Kidney epithelial cell (primary cell): ENCODE results near the gene TBC1D22B. TPM values are rescaled to one million over a fixed set of nuclear protein-coding genes. Genes with fewer than 3 reads are reported as not detected.
"Not testable (repeated sequence)": the region's sequence is repeated elsewhere in the genome, so short reads cannot be mapped to it uniquely, and the experiment has no call there.

Source experiments
- DNase-seq: peaks from one replicate; pipeline ENCODE4 v3.0.0-alpha.2; 2010; ENCODE audit warnings: low read depth
- H3K27me3 ChIP-seq: 2 replicates; pipeline ENCODE4 v1.6.0; 2011; ENCODE audit warnings: low read length; ENCODE audit not compliant: control insufficient read depth, insufficient read depth
- H3K36me3 ChIP-seq: 2 replicates; pipeline ENCODE4 v1.5.1; 2011; ENCODE audit warnings: low read length; ENCODE audit not compliant: control insufficient read depth, insufficient read depth
- H3K4me3 ChIP-seq: 2 replicates; pipeline ENCODE4 v1.5.1; 2011; ENCODE audit warnings: low read depth, mild to moderate bottlenecking, control low read depth, low read length
- total RNA-seq: library from RNA; depleted of rRNA; stranded (reverse); fragments of >200 nt; gene quantifications from 2 replicates; pipeline ENCODE4 v1.2.3, GENCODE V29; 2015
- TF ChIP-seq, protein P1 (sequence below): IDR thresholded peaks from 2 replicates; pipeline ENCODE4 v1.5.1; 2011; ENCODE audit warnings: mild to moderate bottlenecking, moderate library complexity, low read length, control low read depth, inconsistent platforms; ENCODE audit not compliant: insufficient read depth, poor library complexity, severe bottlenecking

The TBC1D22B gene
- total RNA-seq, 1 donor from 2014 or later = 12.7 TPM

DNA sequence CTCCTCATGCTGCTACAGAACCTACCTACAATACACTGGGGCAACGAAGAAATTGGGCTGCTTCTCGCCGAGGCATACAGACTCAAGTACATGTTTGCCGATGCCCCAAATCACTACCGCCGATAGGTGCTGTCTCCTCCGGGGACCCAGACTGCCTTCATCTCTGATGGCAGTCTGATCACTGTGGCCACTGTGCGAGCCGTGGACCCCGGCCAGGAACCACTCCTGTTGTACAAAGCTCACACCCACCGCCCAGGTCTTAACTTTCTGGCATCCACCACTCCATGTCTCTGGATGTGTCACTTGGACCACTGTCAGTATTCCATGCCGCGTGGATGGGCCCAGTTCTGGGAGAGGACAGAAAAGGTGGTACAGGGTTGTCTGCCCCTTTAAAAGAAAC, 73.5 kb downstream of the TBC1D22B start:
- Histone ChIP-seq H3K4me3 (no peak overlapping the region), H3K36me3 (no peaks in the 10 kb centered on the region), H3K27me3 (no peaks in the 10 kb centered on the region)
- no peak for DNase-seq
- TF ChIP-seq, protein P1, sequence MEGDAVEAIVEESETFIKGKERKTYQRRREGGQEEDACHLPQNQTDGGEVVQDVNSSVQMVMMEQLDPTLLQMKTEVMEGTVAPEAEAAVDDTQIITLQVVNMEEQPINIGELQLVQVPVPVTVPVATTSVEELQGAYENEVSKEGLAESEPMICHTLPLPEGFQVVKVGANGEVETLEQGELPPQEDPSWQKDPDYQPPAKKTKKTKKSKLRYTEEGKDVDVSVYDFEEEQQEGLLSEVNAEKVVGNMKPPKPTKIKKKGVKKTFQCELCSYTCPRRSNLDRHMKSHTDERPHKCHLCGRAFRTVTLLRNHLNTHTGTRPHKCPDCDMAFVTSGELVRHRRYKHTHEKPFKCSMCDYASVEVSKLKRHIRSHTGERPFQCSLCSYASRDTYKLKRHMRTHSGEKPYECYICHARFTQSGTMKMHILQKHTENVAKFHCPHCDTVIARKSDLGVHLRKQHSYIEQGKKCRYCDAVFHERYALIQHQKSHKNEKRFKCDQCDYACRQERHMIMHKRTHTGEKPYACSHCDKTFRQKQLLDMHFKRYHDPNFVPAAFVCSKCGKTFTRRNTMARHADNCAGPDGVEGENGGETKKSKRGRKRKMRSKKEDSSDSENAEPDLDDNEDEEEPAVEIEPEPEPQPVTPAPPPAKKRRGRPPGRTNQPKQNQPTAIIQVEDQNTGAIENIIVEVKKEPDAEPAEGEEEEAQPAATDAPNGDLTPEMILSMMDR = no peak

DNA sequence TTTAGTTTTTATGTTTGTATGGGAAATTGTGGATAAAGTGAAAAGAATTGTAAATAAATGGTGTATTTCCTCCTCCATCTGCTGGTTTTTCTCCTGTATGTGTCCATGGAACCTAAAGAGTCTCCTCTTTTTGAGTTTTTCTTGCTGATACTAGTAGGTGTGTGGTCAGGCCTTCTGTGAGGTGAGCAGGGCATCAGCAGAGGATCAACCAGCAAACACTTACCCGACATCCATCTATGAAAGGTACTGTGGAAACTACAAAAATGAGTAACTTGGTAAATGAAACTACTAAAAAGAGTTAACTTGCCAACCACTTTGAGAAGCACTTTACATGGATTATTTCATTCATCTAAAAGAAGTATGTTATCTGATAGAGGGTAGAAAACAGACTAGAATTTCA, 75.3 kb downstream of the TBC1D22B start:
- TF ChIP-seq, protein P1 = no peak
- Histone ChIP-seq H3K4me3 (no peak overlapping the region), H3K27me3 (no peaks in the 10 kb centered on the region), H3K36me3 (no peaks in the 10 kb centered on the region)
- no peak for DNase-seq

DNA sequence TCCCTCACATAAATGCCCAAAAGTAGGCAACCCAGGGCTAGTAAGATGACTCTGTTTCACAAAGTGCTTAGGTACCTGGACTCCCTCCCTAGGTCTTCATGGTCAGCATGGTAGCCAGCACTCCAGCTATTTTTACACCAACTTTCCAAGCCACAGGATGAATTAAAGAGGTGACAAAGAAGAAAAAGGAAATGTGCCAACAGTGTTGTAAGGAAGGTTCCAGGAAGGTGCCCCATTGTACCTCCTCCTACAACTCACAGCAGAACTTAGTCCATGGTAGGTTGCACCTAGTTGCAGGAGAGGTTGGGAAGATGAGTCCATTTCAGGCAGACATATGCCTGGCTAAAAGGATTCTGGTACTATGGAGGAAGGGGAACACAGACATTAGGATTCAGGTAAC, 76.5 kb downstream of the TBC1D22B start:
- Histone ChIP-seq H3K4me3 (no peak overlapping the region), H3K36me3 (no peaks in the 10 kb centered on the region), H3K27me3 (no peaks in the 10 kb centered on the region)
- DNase-seq = no peak
- TF ChIP-seq, protein P1 = no peak

DNA sequence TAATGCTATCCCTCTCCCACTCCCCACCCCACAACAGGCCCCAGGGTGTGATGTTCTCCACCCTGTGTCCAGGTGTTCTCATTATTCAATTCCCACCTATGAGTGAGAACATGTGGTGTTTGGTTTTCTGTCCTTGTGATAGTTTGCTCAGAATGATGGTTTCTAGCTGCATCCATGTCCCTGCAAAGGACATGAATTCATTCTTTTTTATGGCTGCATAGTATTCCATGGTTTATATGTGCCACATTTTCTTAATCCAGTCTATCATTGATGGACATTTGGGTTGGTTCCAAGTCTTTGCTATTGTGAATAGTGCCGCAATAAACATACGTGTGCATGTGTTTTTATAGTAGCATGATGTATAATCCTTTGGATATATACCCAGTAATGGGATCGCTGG, 80.7 kb downstream of the TBC1D22B start:
- H3K4me3 ChIP-seq, DNase-seq, H3K27me3 ChIP-seq, H3K36me3 ChIP-seq: not testable (repeated sequence)

DNA sequence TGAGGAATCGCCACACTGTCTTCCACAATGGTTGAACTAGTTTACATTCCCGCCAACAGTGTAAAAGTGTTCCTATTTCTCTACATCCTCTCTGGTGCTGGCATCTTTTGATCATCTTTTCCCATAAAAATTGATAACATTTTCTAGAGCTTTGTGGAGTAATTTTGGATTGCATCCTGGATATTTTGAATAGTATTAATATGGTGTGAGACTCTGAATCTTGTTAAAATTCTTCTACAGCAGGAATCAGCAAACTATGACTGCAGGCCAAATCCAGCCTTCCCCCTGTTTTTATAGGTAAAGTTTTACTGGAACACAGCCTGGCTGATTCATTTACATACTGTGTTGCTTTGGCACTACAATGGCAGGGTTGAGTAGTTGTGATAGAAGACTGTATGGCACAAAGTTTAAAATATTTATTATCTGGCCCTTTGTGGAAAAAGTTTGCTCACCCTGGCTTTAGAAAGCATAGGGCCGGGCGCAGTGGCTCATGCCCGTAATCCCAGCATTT, 81.2 kb downstream of the TBC1D22B start:
- H3K4me3 ChIP-seq = no peak overlapping the region

DNA sequence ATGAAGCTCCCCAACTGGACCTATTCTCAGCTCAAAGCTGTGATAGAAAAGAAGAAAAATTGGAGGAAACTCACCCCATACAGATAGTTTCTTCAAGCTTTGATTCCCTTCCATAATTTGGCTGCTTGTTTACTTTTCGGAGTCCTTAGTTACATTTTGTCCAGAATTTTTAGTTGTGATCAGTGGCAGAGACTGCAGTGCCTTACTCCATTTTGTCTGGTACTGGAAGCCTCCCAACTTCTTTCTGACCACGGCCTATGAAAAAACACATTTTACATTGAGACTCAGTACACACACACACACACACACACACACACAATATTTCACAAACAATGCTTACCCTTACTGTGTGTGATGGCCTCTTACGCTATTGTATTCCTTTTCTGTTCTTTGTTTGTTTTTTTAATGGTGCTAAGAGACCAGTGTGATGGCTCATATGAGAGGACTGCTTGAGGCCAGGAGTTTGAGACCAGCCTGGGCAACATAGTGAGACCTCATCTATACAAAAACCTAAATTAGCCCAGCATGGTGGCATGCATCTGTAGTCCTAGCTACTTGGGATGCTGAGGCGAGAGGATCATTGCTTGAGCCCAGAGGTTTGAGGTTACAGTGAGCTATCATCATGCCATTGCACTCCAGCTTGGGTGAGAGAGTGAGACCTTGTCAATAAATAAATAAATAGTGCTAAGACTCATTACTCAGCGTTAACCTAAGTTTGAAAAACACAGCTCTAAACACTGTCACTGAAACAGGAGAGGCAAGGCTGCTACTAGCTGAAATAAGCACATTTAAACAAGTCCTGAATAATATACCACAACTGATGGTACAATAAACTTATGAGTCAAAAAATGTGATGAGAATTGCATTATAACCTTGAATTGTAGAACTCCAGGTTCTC, 82.4 kb downstream of the TBC1D22B start:
- TF ChIP-seq, protein P1 = no peak
- no peak for DNase-seq
- Histone ChIP-seq H3K4me3 (no peak overlapping the region), H3K36me3 (no peaks in the 10 kb centered on the region), H3K27me3 (no peaks in the 10 kb centered on the region)

More for the DNA sequence above, 81.2 kb downstream of the TBC1D22B start:
- no peak for DNase-seq
- Histone ChIP-seq H3K27me3 (no peaks in the 10 kb centered on the region), H3K36me3 (no peaks in the 10 kb centered on the region)
- TF ChIP-seq, protein P1 = no peak
